Cardiac septum (tissue), 1 donor: ENCODE data around the gene CRYZL1. TPM values are rescaled to one million over a fixed set of nuclear protein-coding genes. Genes with fewer than 3 reads are reported as not detected.

Source experiments
- DNase-seq: peaks from one replicate; pipeline ENCODE4 v3.0.0-alpha.2; 2020; ENCODE audit warnings: low spot score
- intact Hi-C: fragments of 100-400 bp; cut with DNase I; formaldehyde crosslinking; loops from one replicate; pipeline ENCODE4 v1.14.0; 2022
- total RNA-seq: library from RNA; stranded (reverse); fragmentation: NEBNext Ultra II Directional; extraction: Animal tissue kit (Norgen Biotek cat#: 25700); gene quantifications from one replicate; pipeline ENCODE4 v1.2.1, GENCODE V29; 2021
- donor health status: DM: no; HTN: no; CAD: no.

CRYZL1 gene
- total RNA-seq, 1 donor from 2014 or later, result 23.0 TPM

DNA sequence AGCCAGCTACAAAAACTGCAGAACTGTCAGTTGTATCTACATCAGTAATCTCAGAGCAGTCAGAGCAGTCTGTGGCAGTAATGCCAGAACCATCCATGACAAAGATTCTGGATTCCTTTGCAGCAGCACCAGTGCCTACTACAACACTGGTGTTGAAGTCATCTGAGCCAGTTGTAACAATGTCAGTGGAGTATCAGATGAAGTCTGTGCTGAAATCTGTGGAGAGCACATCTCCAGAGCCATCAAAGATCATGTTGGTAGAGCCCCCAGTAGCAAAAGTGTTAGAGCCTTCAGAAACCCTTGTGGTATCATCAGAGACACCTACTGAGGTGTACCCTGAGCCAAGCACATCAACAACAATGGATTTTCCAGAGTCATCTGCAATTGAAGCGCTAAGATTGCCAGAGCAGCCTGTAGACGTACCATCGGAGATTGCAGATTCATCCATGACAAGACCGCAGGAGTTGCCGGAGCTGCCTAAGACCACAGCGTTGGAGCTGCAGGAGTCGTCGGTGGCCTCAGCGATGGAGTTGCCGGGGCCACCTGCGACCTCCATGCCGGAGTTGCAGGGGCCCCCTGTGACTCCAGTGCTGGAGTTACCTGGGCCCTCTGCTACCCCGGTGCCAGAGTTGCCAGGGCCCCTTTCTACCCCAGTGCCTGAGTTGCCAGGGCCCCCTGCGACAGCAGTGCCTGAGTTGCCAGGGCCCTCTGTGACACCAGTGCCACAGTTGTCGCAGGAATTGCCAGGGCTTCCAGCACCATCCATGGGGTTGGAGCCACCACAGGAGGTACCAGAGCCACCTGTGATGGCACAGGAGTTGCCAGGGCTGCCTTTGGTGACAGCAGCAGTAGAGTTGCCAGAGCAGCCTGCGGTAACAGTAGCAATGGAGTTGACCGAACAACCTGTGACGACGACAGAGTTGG lies 91.4 kb downstream of the CRYZL1 start:
- intact Hi-C loops, result no loop called here
- no peak for DNase-seq

DNA sequence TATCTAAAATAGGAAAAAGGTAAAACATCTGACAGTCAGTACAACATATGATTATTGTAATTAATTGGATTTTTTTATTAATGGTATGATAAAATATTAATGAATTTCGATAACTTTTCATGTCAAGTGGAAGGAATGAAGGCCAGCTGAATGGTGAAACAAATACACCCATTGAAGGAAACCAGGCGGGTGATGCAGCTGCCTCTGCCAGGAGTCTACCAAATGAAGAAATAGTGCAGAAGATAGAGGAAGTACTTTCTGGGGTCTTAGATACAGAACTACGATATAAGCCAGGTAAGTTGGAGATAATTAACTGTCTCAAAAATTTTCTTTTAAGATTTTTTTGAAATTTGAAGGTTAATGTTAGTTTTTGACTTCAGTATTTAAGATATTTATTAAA lies 95.5 kb downstream of the CRYZL1 start:
- no peak for DNase-seq
- intact Hi-C loops, result no loop called here

DNA sequence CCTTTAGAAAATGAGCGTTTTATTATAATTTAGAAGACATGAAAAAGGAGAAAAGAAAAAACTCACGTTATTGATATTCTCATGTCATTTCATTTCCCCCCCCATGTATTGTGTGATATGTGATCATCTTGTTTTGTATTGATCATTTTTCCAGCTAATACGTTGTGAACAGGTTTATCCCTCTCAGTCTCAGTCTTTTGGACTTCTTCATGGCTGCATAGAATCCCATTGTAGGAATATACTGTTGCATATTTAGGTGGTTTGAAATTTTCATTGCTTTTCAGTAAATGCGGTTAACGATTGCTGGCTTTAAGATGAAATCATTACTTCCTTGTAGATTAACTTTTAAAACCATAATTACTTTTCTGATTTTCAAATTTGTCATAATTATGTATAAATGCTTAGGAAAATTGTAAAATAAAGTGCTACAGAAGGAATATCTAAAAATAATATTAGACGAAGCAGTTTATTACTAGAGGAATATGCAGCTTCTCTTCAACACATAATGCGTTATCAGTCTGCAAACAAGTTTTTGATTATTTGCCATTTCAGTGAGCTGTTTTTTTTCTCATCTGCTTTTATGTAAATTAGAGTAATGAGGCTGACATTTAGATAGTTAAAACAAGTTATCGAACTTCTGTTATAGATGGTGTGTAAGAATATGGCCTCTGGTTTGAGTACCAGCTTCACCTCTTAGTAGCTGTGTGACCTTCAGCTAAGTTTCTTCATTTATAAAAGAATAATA lies 96.9 kb downstream of the CRYZL1 start:
- intact Hi-C loops, result no loop called here

DNA sequence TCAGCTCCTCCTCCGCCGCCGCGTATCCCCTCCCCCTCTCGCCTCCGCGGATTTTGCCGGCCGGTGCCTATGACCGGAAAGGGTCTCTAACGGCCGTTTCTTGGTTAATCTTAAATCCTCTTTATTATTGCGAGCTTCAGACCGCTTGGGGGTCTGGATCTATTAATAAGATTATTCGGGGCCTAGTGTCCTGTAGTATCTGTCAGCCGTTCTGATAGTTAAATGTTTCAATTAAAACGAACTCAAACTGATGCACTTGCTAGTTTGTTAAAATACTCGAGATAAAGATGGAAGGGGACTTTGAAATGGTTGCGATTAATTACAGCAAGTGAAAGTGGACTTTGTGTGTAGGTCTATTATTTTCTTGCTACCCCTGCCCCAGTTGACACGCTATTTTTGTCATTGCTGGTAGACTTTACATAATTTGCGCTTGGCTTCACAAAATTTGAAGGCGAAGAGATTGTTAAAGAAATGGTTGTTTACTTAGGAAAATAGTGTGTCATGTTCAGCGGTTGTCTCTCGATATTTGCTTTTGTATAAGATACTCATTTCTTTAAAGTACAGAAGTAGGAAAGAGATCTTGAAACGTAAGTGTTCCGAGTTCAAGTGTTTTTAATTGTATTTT lies 97.9 kb downstream of the CRYZL1 start:
- intact Hi-C loops, result loop anchor here (2.0 kb wide), 1 partner anchor 45 kb away; the partner anchor contains the start of gene DONSON
- peak; percentile 84 for DNase-seq

More for the DNA sequence above, 96.9 kb downstream of the CRYZL1 start:
- no peak for DNase-seq

DNA sequence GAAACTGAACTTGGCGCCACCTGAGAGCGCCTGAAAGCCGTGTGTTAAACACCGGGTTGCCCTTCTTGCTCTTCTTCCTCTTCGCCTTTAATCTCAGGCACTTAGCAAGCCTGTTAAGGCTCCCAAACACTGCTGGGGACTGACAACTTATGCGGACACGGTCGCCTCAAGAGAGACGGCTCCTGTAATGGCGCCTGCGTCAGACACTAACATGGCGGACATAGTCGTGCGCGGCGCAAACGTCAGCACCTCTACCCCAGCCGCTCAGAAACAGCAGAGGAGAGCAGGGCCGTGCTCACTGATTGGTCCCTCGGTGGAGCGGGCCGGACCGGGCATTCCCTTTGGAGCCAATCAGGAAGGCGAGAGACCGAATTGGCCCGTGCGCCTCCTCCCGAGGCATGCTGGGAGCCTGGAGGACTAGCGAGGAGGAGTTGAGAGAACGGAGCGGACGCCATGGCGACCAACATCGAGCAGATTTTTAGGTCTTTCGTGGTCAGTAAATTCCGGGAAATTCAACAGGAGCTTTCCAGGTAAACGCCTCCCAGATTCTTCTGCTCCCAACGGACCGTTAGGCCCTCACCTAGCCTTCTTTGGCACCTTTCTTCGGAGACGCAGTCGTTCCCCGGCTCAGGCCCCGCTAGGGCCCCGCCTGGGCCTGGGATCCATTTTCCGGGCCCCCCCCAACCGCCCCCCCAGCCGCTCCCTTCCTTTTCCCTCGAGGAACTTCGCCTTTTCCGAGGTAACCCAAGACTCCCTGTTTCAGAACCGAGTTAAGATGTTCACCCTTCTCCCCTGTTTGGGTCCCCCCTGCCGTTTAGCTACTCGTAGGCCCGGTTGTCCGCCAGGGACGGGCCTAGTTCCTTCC lies 98.7 kb downstream of the CRYZL1 start, which contains the start of gene SON:
Gene SON (plus strand): TSS at position 399 of the 865 bp plus-strand sequence. CDS start 55 bp downstream, at position 454.
- intact Hi-C loops, result loop anchor here (1.0 to 2.0 kb wide), 2 partner anchors 46 to 816 kb away; partner anchors contain the start of gene DONSON
- peak; percentile 100 for DNase-seq

DNA sequence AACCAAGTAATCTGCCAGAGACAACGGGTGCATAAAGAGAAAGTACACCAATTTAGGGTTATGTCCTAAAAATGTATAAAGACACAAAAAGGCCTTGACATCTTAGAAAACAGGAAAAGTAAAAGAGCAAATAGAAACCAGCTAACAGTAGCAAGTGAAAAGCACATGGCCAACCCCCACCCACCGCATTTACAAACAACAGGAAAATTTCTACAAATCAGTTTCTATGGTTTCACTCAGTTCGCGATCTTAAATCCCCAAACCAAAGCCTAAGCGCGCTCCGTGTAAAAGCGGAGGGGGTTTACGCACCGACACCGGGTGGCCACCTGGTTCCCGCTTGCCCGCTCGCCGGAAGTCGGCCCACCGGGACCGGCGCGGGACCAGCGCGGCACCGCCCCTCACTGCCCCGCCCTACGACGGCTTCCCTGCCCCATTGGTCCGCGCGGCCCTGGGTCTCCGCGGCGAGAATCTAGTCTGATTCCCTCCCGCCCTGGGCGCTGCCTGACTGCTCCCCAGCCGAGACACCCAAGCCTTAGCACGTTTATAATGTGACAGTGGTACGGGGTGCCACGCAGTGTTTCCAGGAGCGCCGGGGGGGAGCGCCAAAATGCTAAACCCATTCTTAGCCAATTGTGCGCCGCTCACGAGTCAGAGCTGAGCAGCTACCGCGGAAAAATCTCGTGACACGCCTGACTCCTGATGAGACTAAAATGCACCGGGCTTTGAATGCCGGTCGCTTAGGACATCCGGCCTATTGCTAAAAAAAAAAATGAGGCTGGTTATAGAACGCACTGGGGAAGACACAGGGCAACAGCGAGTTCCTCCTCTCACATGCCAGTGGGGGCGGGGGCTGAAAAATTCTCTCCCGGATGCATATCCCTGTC lies 99.5 kb downstream of the CRYZL1 start, which contains the start of gene GART:
Gene GART (minus strand): TSS at position 362 of the 884 bp plus-strand sequence. CDS start 2,802 bp downstream, outside the sequence.
- intact Hi-C loops, result loop anchor here (1.0 to 2.0 kb wide), 2 partner anchors 47 to 815 kb away; partner anchors contain the start of gene DONSON
- peak; percentile 92 for DNase-seq

DNA sequence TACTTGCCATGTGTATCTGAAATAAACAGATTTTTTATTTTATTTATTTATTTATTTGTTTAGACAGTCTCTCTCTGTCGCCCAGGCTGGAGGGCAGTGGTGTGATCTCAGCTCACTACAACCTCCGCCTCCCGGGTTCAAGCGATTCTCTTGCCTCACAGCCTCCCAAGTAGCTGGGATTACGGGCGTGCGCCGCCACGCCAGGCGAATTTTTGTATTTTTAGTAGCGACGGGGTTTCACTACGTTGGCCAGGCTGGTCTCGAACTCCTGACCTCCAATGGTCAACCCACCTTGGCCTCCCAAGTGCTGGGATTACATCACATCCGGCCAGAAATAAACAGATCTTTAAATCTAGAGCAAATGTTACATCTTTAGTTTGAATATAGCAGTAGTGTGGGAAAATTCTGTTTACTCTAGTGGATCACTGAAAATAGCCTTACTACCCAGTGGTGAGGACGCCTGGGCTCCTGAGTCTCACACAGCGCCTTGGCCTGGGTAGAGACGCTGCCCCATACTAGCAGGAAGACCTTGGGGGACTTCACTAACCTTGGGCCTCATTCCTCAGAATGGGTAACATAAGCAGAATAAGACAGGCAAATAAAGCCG lies 100.3 kb downstream of the CRYZL1 start:
- intact Hi-C loops, result no loop called here
- DNase-seq, result no peak

DNA sequence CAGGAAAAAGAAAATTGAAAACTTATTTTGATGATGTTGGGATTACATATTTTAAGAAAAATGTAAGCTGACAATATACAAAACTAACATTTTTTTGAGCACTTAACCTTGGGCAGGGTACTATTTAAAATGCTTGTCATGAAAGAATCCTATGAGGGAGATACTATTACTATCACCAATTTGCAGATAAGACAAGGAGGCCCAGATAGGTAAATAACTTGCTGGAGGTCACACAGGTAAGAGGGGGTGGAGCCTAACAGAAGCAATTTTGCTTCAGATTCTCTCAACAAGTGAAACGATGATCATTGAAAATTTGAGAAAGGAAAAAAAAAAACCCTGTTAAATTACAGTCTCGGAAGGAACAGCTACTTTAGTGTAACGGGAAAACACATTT lies 100.8 kb downstream of the CRYZL1 start:
- no peak for DNase-seq
- intact Hi-C loops, result no loop called here

DNA sequence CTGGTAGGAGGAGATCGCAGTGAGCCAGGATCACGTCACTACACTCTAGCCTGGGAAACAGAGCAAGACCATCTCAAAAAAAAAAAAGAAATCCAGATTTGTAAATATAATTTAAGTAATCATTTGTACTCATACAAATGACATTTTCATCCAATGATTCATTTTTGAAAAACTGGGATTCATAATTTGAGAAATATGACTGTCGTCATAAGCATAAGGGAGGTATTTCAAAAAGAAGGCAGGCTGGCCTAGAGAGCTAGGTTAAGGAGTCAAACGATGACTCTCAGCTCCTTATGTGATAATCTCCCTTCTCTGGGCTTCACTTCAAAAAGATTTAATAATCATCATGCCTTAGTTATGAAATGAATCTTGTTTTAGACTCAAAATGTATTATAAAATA lies 101.9 kb downstream of the CRYZL1 start:
- intact Hi-C loops, result no loop called here
- no peak for DNase-seq

Other genes starting within 250 kb of the CRYZL1 start
- 37.0 TPM for gene IFNGR2, start 238.3 kb downstream of the CRYZL1 start, total RNA-seq
- 31.7 TPM for gene TMEM50B, start 161.8 kb downstream of the CRYZL1 start, total RNA-seq
- gene DNAJC28, start 150.0 kb downstream of the CRYZL1 start, total RNA-seq, result 4.6 TPM
- 45.3 TPM for gene GART, start 99.6 kb downstream of the CRYZL1 start, total RNA-seq
- 212 TPM for gene SON, start 98.7 kb downstream of the CRYZL1 start, total RNA-seq
- gene DONSON, start 53.1 kb downstream of the CRYZL1 start, total RNA-seq, result 8.2 TPM
- gene ITSN1, start 760 bp upstream of the CRYZL1 start, total RNA-seq, result 25.5 TPM